NCI-H1436 (cell line): ENCODE results near the gene KIRREL3.
A peak's percentile ranks its signal among the peaks of the same experiment; 100 is the strongest.

Experiments used
- DNase-seq: peaks from one replicate; lab custom pipeline; 2025; lab: John Stamatoyannopoulos, UW

Gene KIRREL3

GRCh38 chr11:126466236-126467045 lies 534.1 kb downstream of the KIRREL3 start:
- DNase-seq, result no peak

GRCh38 chr11:126465573-126466188 lies 534.9 kb downstream of the KIRREL3 start:
- peak; percentile 77 for DNase-seq

GRCh38 chr11:126464796-126465195 lies 535.8 kb downstream of the KIRREL3 start:
- DNase-seq, result no peak

GRCh38 chr11:126462422-126462821 lies 538.1 kb downstream of the KIRREL3 start:
- DNase-seq, result no peak

GRCh38 chr11:126461996-126462395 lies 538.6 kb downstream of the KIRREL3 start:
- DNase-seq, result no peak

- no peak for DNase-seq
These were observed 539.5 kb downstream of the KIRREL3 start for GRCh38 chr11:126461096-126461440.

- no peak for DNase-seq
These were observed 540.0 kb downstream of the KIRREL3 start for GRCh38 chr11:126460417-126461095.

GRCh38 chr11:126459691-126460281 lies 540.8 kb downstream of the KIRREL3 start:
- no peak for DNase-seq

GRCh38 chr11:126457817-126458216 lies 542.8 kb downstream of the KIRREL3 start:
- no peak for DNase-seq

- DNase-seq, result no peak
These were observed 543.6 kb downstream of the KIRREL3 start for GRCh38 chr11:126456783-126457542.

- no peak for DNase-seq
These were observed 544.5 kb downstream of the KIRREL3 start for GRCh38 chr11:126456089-126456488.

GRCh38 chr11:126452241-126453101 lies 548.1 kb downstream of the KIRREL3 start:
- DNase-seq, result no peak

GRCh38 chr11:126451211-126451802 lies 549.3 kb downstream of the KIRREL3 start:
- no peak for DNase-seq

- no peak for DNase-seq
These were observed 549.8 kb downstream of the KIRREL3 start for GRCh38 chr11:126450806-126451205.

GRCh38 chr11:126450198-126450597 lies 550.4 kb downstream of the KIRREL3 start:
- no peak for DNase-seq

- DNase-seq, result no peak
These were observed 554.0 kb downstream of the KIRREL3 start for GRCh38 chr11:126446581-126446980.

GRCh38 chr11:126444072-126444471 lies 556.5 kb downstream of the KIRREL3 start:
- DNase-seq, result no peak

- DNase-seq, result peak; percentile 51
These were observed 557.5 kb downstream of the KIRREL3 start for GRCh38 chr11:126443120-126443519.

GRCh38 chr11:126440792-126441514 lies 559.6 kb downstream of the KIRREL3 start:
- peak; percentile 76 for DNase-seq

- DNase-seq, result no peak
These were observed 560.3 kb downstream of the KIRREL3 start for GRCh38 chr11:126440276-126440675.
